GM03348 (cell line): ENCODE measurements around the gene USP31.

Experiments used
- DNase-seq: peaks from one replicate; pipeline ENCODE4 v3.0.0; 2012; ENCODE audit warnings: low spot score

USP31 gene

GRCh38 chr16:23061669-23062068, 87.6 kb downstream of the USP31 start:
- DNase-seq, result no peak

DNA sequence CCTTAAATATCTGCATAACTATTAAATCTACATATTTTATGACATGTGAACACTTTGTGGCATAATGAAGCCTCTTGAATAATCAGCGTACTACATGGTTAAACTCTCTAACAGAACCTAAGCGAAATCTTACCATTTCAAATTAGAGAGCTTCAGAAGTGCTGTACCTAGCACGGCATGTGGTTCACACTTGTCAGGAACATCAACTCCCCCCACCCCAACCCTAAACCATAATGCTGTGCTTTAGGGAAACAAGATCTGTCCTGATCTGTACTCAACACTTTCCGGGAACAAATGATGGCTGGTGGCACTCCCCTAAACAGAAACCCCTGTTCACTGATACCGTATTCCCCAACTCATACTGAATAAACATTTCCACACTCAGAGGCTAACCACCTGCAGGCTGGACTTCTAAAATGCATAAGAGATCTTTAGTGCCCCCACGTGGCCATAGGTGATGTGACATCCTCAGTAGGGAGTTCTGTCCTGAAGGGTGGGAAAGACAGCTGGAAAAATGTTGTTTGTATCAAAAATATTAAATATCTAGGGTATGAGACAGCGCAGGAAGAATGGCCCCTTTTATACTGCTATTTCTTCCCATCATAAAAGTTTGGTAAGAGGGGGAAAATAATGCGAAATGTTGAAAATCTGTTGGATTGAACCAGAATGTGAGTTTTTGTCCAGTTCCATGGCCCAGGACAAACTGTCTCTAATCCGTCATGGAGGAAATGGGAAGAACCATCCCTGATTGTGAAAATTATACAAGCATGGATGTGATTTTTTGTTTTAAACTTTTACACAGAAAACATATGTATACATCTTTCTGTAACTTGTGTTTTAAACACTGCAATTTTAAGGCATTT, 88.6 kb downstream of the USP31 start:
- peak; percentile 77 for DNase-seq

- no peak for DNase-seq
These were observed 89.8 kb downstream of the USP31 start for GRCh38 chr16:23059433-23059832.

DNA sequence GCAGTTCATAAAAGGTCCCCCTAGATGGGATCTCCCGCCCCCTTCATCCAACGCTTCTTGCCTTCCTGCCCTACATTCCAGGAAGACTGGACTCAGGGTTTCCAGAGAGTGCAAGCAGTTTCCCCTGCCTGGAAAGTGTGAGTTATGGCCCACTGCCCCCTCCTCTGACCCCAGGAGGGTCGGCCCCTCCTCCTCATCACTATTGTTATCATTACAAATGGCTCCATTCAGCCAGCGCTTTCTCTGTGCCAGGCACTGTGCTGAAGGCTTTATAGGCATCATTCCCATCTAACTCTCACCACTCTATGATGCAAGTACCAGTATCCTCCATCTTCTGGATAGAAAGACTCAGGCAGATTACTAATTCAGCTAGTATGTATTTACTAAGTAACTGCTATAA, 90.7 kb downstream of the USP31 start:
- no peak for DNase-seq

DNA sequence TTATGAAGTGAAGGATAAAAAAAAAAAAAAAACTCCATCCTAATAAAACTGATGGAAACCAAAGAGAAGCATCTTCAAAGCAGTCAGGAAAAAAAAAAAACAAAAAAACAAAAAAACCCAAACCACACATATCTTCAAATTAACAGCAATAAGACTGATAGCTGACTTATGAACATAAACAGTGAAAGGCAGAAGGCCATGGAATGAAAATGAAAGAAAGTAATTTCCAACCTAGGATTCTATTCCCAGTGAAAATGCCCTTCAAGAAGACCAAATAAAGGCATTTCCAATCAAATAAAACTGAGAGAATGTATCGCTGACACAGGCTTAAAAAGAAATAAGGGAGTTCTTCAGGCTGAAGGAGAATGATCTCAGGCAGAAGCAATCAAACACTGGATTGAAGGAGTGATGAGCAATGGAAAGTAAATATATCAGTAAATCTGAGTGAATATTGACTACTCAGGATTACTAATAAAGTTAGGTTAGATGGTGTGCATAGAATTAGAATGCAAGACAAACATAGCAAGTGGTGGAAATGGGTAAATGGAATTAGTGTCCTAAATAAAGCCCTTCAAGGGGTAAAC, 92.1 kb downstream of the USP31 start:
- no peak for DNase-seq

DNA sequence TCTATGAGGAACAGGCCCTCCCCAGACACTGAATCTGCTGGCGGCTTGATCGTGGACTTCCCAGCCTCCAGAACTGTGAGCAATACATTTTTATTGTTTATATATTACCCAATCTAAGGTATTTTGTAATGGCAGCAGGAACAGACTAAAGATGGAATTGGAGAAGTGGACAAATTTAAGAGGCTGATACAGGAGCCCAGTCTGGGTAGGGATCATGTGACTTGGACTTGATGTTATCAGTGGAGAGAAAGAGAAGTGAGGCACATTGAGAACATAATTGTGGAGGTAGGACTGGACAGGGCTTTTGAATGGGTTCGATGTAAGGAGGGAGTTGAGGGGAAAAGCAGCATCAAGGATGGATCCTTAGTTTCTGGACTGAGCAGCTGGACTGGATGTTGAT, 93.8 kb downstream of the USP31 start:
- no peak for DNase-seq

DNA sequence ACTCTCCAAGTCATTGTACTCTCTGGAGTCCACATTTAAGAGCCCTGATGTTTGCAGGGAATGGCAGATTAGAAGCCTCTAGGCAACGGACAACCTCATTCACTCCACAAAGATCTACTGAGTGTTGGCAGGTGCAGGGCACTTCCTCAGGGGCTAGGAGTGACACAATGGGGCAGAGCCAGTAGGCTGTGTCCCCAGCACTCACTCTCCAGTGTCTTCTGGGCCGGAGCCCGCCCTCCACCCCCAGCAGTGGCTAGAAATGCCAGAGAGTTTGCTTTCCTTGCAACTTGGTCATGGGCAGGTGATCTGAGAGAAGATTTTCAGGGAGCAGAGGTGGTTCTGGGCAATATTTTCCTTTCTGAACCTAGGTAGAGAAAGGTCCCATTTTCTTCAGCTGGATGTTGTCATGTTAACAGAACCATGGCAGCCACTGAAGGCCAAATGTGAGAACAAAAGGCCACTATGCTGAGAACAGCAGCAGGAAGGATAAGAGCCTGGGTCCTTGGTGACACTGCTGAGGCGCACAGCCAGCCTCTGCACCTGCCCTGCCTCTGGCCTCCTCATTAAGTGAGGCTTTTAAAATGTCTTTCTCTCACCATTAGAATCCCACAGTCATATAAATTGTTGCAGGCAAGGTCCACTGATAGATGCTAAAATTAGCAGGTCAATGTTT, 96.2 kb downstream of the USP31 start:
- DNase-seq, result no peak

DNA sequence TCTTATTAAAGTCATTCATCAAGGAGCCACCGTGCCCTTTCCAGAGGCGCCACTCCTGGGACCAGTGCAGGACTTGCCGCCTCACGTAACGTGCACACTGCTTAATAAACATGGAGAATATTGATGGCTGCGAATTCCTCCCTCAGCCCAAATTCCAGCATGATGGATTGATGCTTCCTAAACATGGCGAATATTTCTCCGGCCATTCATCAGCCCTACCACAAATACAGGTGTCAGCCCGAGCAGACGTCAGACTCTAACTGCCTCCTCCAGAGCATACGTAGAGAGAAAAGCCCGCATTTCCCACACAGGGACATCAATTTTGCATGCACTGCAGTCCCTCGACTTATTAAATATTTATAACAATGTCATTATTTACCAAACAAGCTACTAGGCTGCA, 97.0 kb downstream of the USP31 start:
- DNase-seq, result no peak

- no peak for DNase-seq
These were observed 97.7 kb downstream of the USP31 start for GRCh38 chr16:23051587-23051986.

- DNase-seq, result no peak
These were observed 101.1 kb downstream of the USP31 start for GRCh38 chr16:23048164-23048563.

- no peak for DNase-seq
These were observed 104.2 kb downstream of the USP31 start for GRCh38 chr16:23045025-23045424.

- no peak for DNase-seq
These were observed 109.0 kb downstream of the USP31 start for GRCh38 chr16:23040246-23040645.

DNA sequence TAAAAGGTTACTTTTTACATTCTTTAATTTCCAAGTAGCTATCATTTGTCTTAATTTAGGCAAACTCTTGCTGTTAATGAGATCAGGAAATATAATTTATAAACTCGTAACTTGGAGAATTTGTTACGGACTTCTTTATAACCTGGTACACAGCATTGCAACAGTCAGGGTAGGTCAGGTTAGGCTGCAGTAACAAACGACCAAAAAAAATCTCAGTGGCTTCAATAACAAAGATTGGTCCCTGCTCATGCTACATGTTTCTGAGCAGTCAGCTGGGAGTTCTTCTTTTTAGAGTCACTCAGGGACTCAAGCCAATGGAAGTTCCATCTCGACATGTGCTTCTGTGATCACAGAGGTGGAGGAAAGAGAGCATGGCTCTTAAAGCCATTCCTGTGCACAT, 110.1 kb downstream of the USP31 start:
- DNase-seq, result no peak

- no peak for DNase-seq
These were observed 114.0 kb downstream of the USP31 start for GRCh38 chr16:23035240-23035639.

DNA sequence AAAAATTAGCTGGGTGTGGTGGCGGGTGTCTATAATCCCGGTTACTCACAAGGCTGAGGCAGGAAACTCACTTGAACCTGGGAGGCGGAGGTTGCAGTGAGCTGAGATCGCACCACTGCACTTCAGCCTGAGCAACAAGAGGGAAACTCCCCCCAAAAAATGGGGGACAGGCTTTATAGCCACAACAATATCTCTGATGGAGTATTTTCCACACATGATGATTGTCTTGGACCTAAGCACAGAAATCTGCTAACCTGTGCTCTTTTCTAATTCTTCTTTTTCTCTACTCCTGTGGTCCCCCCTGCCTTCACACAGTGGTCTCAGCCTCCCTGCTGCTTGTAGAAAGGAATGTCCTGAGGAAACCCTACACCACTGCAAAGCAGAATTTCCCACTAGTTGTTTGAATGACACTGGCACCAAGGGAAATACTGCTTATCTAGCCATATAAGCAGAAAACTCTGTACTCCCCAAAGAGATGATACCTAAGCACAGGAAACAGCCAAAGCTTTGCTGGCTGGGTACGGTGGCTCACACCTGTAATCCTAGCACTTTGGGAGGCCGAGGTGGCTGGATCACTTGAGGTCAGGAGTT, 117.6 kb downstream of the USP31 start:
- DNase-seq, result no peak

DNA sequence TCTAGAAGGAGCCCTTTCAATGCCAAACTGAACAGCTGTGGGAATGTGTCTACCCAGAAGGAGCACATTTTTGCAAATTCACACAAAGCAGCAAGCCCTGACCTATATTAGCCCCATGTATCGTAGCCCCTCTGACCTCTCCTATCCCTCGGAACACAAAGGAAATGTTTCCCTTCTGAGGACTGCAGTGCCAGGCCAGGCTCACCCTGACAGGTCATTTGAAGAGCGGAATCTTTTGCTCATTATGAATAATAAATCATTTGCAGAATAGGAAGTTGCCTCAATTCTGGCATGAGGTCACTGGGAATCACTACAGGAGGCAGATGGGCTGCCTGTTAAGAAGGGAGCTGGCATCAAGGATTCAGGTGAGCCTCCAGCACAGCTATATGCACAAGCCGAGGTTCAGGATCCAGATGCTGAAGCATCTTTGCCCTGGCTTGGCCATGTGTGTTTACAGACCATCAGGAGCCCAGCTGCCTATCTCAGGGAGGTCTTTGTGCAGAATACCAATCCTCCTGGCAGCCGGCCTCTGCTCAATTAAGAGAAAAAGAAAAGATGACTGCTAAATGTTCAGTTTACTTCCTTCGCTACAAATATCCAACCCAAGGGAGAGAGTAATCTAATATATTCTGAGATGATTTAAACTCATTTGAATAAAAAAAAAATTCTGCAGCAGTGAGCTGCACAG, 119.4 kb downstream of the USP31 start:
- no peak for DNase-seq

DNA sequence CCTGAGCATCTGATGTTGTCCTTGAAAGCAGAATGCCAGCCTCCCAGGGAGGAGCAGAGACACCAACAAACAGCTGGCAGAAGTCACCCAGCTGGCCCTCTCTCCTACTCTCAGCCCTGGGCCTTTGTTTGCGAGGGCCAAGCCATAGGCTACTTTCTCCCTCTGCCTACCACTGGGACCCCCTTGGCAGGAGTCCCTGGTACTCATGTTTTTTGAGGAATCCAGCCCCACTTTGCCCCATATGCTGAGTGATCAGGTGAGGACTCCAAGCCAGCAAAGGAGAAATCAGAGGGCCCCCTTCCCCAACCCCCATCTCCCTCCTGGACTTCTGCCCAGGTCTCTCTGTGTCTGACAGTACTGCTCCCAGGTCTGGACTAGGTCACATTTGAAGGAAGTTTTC, 121.9 kb downstream of the USP31 start:
- DNase-seq, result no peak

DNA sequence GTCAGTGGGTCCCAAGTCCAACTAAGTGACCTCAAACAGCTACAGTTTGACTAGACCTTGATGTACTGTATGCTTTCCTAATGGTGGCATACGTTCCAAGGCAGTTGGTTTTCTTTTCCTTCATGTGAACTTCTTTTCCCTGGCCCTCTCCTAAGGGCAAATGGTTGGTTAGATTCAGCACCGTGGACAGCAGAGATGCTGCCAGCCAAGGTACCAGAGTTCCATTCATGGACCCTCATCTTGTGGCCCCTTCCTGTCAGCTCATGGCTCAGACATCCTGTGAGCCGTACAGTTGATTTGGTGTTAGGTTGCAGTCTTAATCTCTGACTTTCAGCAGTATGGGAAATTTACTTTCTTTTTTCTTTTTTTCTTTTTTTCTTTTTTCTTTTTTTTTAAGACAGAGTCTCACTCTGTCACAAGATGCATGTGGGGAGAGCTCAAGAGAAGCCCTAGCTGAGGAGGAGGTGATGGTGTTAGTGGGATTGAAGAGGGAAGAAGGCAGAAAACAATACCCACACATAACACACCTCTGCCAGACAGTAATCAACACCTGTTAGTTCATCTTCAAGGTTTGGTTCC, 122.4 kb downstream of the USP31 start:
- peak; percentile 24 for DNase-seq

DNA sequence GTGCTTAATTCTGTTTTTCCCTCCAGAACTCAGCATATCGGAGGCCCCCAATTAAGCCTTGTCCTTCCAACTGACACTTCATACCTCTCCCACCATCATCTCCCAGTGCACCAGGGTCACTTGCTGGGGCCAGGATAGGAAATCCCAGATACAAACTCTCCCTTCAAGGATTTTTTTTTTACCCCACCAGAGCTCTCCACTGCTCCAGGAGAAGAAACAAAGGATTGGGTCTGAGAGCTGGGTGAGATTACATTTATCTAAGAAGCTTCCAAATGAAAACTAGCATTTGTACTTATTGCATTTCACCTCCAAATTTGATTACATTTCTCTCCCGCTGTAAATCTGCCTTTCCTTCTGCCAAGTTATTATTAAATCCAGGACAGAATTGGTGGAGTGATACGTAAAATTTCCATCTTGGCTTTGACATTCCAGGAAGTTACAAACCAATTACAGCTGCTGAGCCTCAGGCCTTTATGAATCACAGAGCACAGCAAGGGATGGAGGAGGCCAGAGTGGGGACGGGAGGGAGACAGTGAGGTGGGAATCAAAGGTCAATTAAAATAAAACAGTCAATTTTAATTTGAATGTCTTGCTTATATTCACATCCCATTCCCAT, 123.5 kb downstream of the USP31 start:
- DNase-seq, result peak; percentile 24

DNA sequence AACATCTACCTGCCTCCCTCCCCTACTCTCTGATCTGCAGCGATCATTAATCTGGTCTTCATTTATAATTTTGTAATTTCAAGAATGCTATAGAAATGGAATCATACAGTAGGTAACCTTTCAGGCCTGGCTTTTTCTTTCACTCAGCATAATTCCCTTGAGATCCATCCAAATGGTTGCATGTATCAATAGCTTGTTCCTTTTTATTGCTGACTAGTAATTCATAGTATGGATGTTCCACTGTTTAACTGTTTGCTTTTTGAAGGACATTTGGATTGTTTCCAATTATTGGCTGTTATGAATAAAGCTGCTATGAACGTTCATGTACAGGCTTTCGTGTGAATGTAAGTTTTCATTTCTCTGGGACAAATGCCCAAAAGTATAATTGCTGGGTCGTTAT, 125.2 kb downstream of the USP31 start:
- no peak for DNase-seq

DNA sequence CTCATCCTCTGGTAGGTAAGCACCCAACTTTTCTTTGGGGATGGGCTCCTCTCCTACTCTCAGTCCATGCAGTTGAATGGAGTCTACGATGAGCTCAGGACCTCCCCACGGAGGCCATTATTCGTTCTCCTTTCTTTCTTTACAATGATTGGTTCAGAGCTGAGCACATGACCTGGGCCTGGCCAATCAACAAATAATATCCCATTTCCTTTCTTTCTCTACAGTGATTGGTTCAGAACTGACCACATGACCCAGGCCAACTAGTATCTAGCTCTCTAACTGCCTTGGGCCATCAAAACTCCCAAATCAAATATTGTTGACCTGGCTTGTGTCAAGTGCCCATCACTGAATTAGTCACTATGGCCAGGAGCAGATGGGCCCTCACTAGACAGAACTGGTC, 129.2 kb downstream of the USP31 start:
- no peak for DNase-seq
